ENCODE measurements around the gene ASCL4.

Gene ASCL4

GRCh38 chr12:107731366-107731765 lies 43.1 kb upstream of the ASCL4 start:
- H3K79me2 ChIP-seq (ENCODE audit: low read length): no peaks in the 10 kb centered on the region
- H3K4me3 ChIP-seq (ENCODE audit: low read length): no peak overlapping the region
- H3K9ac ChIP-seq (ENCODE audit: low read length): no peak overlapping the region
- TF ChIP-seq EZH2 (optimal IDR thresholded peaks at IDR 0.05; ENCODE audit: low read depth, low read length) (no peak), EZH2phosphoT487 (IDR thresholded peaks at IDR 0.05; ENCODE audit: low read length) (no peak)
- TF ChIP-seq, protein P1, sequence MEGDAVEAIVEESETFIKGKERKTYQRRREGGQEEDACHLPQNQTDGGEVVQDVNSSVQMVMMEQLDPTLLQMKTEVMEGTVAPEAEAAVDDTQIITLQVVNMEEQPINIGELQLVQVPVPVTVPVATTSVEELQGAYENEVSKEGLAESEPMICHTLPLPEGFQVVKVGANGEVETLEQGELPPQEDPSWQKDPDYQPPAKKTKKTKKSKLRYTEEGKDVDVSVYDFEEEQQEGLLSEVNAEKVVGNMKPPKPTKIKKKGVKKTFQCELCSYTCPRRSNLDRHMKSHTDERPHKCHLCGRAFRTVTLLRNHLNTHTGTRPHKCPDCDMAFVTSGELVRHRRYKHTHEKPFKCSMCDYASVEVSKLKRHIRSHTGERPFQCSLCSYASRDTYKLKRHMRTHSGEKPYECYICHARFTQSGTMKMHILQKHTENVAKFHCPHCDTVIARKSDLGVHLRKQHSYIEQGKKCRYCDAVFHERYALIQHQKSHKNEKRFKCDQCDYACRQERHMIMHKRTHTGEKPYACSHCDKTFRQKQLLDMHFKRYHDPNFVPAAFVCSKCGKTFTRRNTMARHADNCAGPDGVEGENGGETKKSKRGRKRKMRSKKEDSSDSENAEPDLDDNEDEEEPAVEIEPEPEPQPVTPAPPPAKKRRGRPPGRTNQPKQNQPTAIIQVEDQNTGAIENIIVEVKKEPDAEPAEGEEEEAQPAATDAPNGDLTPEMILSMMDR (IDR thresholded peaks at IDR 0.05; ENCODE audit: low read length): no peak
- no peaks in the 10 kb centered on the region for H3K9me2 ChIP-seq (replicated peaks; ENCODE audit: insufficient read depth, low read length)
- H3K9me3 ChIP-seq (replicated peaks; ENCODE audit: insufficient read depth, low read length): no peaks in the 10 kb centered on the region
- H2AFZ ChIP-seq (ENCODE audit: low read length): no peak overlapping the region
- H3K27me3 ChIP-seq (replicated peaks; ENCODE audit: insufficient read depth, low read length): no peaks in the 10 kb centered on the region
- no peak overlapping the region for H3K27ac ChIP-seq (ENCODE audit: low read length)
- H3K4me1 ChIP-seq (ENCODE audit: low read length): no peaks in the 10 kb centered on the region
- DNase-seq: no peak
- no peaks in the 10 kb centered on the region; the same call in 1 of the 2 replicates for H3K36me3 ChIP-seq (replicated peaks; ENCODE audit: insufficient read depth, low read length)
- no peak overlapping the region for H3K4me2 ChIP-seq (ENCODE audit: low read depth, low read length)
- no peaks in the 10 kb centered on the region for H4K20me1 ChIP-seq (ENCODE audit: insufficient read depth, low read length)
- no peaks in the 10 kb centered on the region for H3F3A ChIP-seq (ENCODE audit: insufficient read depth, low read length)

- Histone ChIP-seq H3K4me2 (ENCODE audit: low read depth, low read length) (no peak overlapping the region), H4K20me1 (ENCODE audit: insufficient read depth, low read length) (no peaks in the 10 kb centered on the region), H3F3A (ENCODE audit: insufficient read depth, low read length) (no peaks in the 10 kb centered on the region), H3K9me2 (replicated peaks; ENCODE audit: insufficient read depth, low read length) (no peaks in the 10 kb centered on the region), H3K9ac (ENCODE audit: low read length) (no peak overlapping the region), H3K27ac (ENCODE audit: low read length) (no peak overlapping the region), H2AFZ (ENCODE audit: low read length) (no peak overlapping the region), H3K36me3 (replicated peaks; ENCODE audit: insufficient read depth, low read length) (no peaks in the 10 kb centered on the region; the same call in 1 of the 2 replicates), H3K4me1 (ENCODE audit: low read length) (peaks cover 3% of the 10 kb centered on the region; the same call in 1 of the 2 replicates), H3K27me3 (replicated peaks; ENCODE audit: insufficient read depth, low read length) (no peaks in the 10 kb centered on the region), H3K79me2 (ENCODE audit: low read length) (no peaks in the 10 kb centered on the region), H3K4me3 (ENCODE audit: low read length) (no peak overlapping the region), H3K9me3 (replicated peaks; ENCODE audit: insufficient read depth, low read length) (no peaks in the 10 kb centered on the region)
- TF ChIP-seq, protein P1 (IDR thresholded peaks at IDR 0.05; ENCODE audit: low read length): no peak
- TF ChIP-seq EZH2phosphoT487 (IDR thresholded peaks at IDR 0.05; ENCODE audit: low read length) (no peak), EZH2 (optimal IDR thresholded peaks at IDR 0.05; ENCODE audit: low read depth, low read length) (no peak)
- DNase-seq: no peak
Observed at GRCh38 chr12:107732365-107732764, 42.1 kb upstream of the ASCL4 start.

DNA sequence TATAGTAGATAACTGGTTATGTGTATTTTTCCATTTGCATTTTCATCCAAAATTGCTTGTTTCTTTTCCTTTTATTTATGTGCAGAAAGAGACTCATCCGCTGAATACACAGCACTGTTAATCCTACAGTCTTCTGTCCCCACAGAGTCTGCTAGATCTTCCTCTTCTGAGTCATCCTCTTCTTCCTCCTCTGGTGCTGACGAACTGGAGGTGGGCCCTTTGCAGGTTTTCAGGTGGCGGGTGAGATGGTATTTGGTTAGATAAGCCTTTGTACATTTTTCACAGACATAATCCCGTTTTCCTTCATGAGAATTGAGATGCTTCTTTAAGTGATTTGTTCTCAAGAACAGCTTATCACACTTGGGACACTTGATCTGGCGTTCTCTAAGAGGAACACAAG lies 40.4 kb upstream of the ASCL4 start:
- TF ChIP-seq EZH2 (optimal IDR thresholded peaks at IDR 0.05; ENCODE audit: low read depth, low read length): no peak
- TF ChIP-seq EZH2phosphoT487 (IDR thresholded peaks at IDR 0.05; ENCODE audit: low read length): no peak
- TF ChIP-seq, protein P1 (IDR thresholded peaks at IDR 0.05; ENCODE audit: low read length): no peak
- Histone ChIP-seq H3K27ac (ENCODE audit: low read length) (no peak overlapping the region), H3K4me2 (ENCODE audit: low read depth, low read length) (no peak overlapping the region), H3K4me1 (ENCODE audit: low read length) (peaks cover 5% of the 10 kb centered on the region; the same call in 1 of the 2 replicates), H3K27me3 (replicated peaks; ENCODE audit: insufficient read depth, low read length) (no peaks in the 10 kb centered on the region), H3K9ac (ENCODE audit: low read length) (no peak overlapping the region), H3K79me2 (ENCODE audit: low read length) (no peaks in the 10 kb centered on the region), H3K36me3 (replicated peaks; ENCODE audit: insufficient read depth, low read length) (no peaks in the 10 kb centered on the region; the same call in 1 of the 2 replicates), H3F3A (ENCODE audit: insufficient read depth, low read length) (no peaks in the 10 kb centered on the region), H4K20me1 (ENCODE audit: insufficient read depth, low read length) (no peaks in the 10 kb centered on the region), H3K4me3 (ENCODE audit: low read length) (no peak overlapping the region), H3K9me2 (replicated peaks; ENCODE audit: insufficient read depth, low read length) (no peaks in the 10 kb centered on the region), H2AFZ (ENCODE audit: low read length) (no peak overlapping the region), H3K9me3 (replicated peaks; ENCODE audit: insufficient read depth, low read length) (no peaks in the 10 kb centered on the region)
- no peak for DNase-seq
